SJSA1 (cell line): Measurements from ENCODE around the gene SPEN. TPM values are rescaled to one million over a fixed set of nuclear protein-coding genes. Genes with fewer than 3 reads are reported as not detected.
"Not testable (repeated sequence)": the region's sequence is repeated elsewhere in the genome, so short reads cannot be mapped to it uniquely, and the experiment has no call there.

Experiments
- DNase-seq, 2 experiments: peaks; one replicate each; pipeline ENCODE4 v3.0.0-alpha.2; 2015 to 2020; ENCODE audit warnings: low spot score in 2 of 2, low read depth in 1 of 2
- H3K27ac ChIP-seq: fragments of 250-450 bp; sonication (Bioruptor Pico); 2 replicates; pipeline ENCODE4 v1.5.1; 2020; ENCODE audit warnings: mild to moderate bottlenecking, moderate library complexity
- H3K27me3 ChIP-seq: fragments of 250-450 bp; sonication (Bioruptor Pico); replicated peaks from 2 replicates; pipeline ENCODE4 v1.5.1; 2020; ENCODE audit warnings: mild to moderate bottlenecking, moderate library complexity
- H3K36me3 ChIP-seq: fragments of 250-450 bp; sonication (Bioruptor Pico); 2 replicates; pipeline ENCODE4 v1.5.1; 2020; ENCODE audit warnings: mild to moderate bottlenecking
- H3K4me1 ChIP-seq: fragments of 250-450 bp; sonication (Bioruptor Pico); replicated peaks from 2 replicates; pipeline ENCODE4 v1.6.1; 2021; ENCODE audit warnings: mild to moderate bottlenecking
- H3K4me3 ChIP-seq: fragments of 250-450 bp; sonication (Bioruptor Pico); 2 replicates; pipeline ENCODE4 v1.5.1; 2020; ENCODE audit warnings: mild to moderate bottlenecking
- H3K9me3 ChIP-seq: fragments of 250-450 bp; sonication (Bioruptor Pico); replicated peaks from 2 replicates; pipeline ENCODE4 v1.5.1; 2020; ENCODE audit warnings: mild to moderate bottlenecking
- total RNA-seq: library from RNA; depleted of rRNA; stranded (reverse); fragments of >200 nt; shearing (Covaris generic); gene quantifications from 2 replicates; pipeline ENCODE4 v1.2.3, GENCODE V29; 2014

SPEN gene
- total RNA-seq, 1 experiment from 2014 or later, result 17.5 TPM

DNA sequence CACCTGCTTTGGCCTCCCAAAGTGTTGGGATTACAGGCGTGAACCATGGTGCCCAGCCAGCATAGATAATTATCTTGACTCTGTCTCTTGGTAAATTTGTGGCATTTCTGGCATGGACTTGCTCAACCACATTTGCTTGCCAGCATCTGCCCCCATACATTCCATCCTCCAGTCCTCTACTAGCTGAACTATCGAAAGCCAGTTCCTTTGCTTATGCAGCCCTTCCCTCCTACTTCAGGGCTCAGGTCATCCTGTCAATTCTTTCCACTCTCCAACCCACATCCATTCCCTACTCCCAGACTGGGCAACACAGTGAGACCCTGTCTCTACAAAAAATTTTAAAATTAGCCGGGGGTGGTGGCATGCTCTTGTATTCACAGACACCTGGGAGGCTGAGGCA lies 27.0 kb upstream of the SPEN start:
- Histone ChIP-seq H3K27me3 (no peaks in the 10 kb centered on the region), H3K4me3 (no peak overlapping the region), H3K27ac (no peak overlapping the region), H3K9me3 (no peaks in the 10 kb centered on the region), H3K36me3 (no peaks in the 10 kb centered on the region), H3K4me1 (no peaks in the 10 kb centered on the region)
- DNase-seq, result no peak

GRCh38 chr1:15825800-15826199 lies 21.7 kb upstream of the SPEN start:
- Histone ChIP-seq H3K27me3 (no peaks in the 10 kb centered on the region), H3K4me3 (no peak overlapping the region), H3K36me3 (no peaks in the 10 kb centered on the region), H3K4me1 (no peaks in the 10 kb centered on the region), H3K9me3 (no peaks in the 10 kb centered on the region), H3K27ac (no peak overlapping the region)
- no peak for DNase-seq

- Histone ChIP-seq H3K4me1 (peaks cover 6% of the 10 kb centered on the region), H3K36me3 (no peaks in the 10 kb centered on the region), H3K4me3 (no peak overlapping the region), H3K27me3 (no peaks in the 10 kb centered on the region), H3K27ac (no peak overlapping the region), H3K9me3 (no peaks in the 10 kb centered on the region)
- DNase-seq, result no peak
Observed at GRCh38 chr1:15826810-15827507, 20.5 kb upstream of the SPEN start.

- H3K4me1 ChIP-seq, result peaks cover 12% of the 10 kb centered on the region
- H3K36me3 ChIP-seq, H3K4me3 ChIP-seq, H3K27ac ChIP-seq, DNase-seq, H3K9me3 ChIP-seq, H3K27me3 ChIP-seq: not testable (repeated sequence)
Observed at GRCh38 chr1:15827567-15827966, 19.9 kb upstream of the SPEN start.

DNA sequence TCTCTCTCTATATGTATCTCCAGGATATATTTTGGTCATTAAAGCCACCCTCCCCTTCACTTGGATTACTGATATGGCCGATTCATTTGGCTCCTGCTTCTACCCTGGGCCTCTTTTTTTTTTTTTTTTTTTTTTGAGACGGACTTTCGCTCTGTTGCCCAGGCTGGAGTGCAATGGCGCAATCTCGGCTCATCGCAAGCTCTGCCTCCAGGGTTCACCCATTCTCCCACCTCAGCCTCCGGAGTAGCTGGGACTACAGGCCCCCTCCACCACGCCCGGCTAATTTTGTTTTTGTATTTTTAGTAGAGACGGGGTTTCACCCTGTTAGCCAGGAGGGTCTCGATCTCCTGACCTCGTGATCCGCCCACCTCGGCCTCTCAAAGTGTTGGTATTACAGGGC lies 18.6 kb upstream of the SPEN start:
- H3K4me1 ChIP-seq, result peaks cover 20% of the 10 kb centered on the region
- not testable (repeated sequence) for H3K36me3 ChIP-seq, DNase-seq, H3K4me3 ChIP-seq, H3K9me3 ChIP-seq, H3K27ac ChIP-seq, H3K27me3 ChIP-seq

DNA sequence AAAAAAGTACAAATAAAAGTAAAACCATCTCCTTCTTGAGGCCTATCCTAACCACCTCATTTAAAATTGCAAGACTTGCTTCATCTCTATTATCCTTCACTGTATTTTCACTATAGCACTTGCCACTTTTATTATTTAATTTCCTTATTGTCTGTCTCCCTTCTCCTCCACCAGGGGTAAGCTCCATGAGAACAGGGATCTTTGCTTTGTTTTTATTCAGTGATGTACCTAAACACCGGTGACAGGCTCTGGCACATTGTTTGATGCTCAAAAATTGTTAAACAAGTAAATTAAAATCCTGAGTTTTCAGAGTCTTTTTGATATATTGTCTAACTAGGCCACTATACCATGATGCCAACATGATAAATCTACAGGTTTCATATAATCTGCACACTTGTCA lies 17.2 kb upstream of the SPEN start:
- Histone ChIP-seq H3K27ac (no peak overlapping the region), H3K36me3 (no peaks in the 10 kb centered on the region), H3K27me3 (no peaks in the 10 kb centered on the region), H3K4me1 (peaks cover 26% of the 10 kb centered on the region), H3K4me3 (no peak overlapping the region), H3K9me3 (no peaks in the 10 kb centered on the region)
- no peak for DNase-seq

GRCh38 chr1:15833069-15833679 lies 14.3 kb upstream of the SPEN start:
- Histone ChIP-seq H3K4me3 (no peak overlapping the region), H3K27me3 (no peaks in the 10 kb centered on the region), H3K27ac (peak overlapping the region; percentile 70), H3K9me3 (no peaks in the 10 kb centered on the region), H3K4me1 (peaks cover 36% of the 10 kb centered on the region), H3K36me3 (no peaks in the 10 kb centered on the region)
- DNase-seq, result peak in 1 of 2 experiments; percentile 11

DNA sequence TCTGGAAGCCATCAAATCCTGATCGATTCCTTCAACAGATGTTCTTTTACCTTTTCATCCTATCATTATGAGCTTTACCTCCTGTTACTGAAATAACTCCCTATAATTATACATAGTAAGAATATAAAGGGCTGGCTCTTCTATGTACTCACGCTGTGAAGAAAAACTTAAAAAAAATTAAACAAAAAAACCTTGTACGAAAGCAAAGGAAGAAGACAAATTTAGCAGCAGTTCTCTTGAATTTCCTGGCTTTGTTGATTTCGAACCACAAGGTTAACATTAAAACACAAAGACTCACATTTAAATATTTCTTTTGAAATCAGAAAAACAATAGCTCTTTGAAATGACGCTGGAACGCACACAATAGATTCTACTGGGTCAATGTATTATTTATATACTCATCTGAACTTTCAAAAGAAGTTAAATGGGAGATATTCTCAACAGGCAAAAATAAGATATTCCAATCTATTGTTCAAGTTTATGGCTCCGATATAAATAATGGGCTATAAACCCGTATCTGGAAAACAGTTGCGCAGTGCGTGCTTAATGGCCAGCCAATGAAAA lies 13.6 kb upstream of the SPEN start:
- no peak for DNase-seq
- Histone ChIP-seq H3K4me1 (peaks cover 36% of the 10 kb centered on the region), H3K27me3 (no peaks in the 10 kb centered on the region), H3K9me3 (no peaks in the 10 kb centered on the region), H3K27ac (peak overlapping the region; percentile 90), H3K4me3 (peak overlapping the region; percentile 62), H3K36me3 (no peaks in the 10 kb centered on the region)

- H3K4me1 ChIP-seq, result peaks cover 36% of the 10 kb centered on the region
- H3K36me3 ChIP-seq, result no peaks in the 10 kb centered on the region
- no peaks in the 10 kb centered on the region for H3K27me3 ChIP-seq
- peak overlapping the region; percentile 90 for H3K27ac ChIP-seq
- DNase-seq, result peak; percentile 93 to 96
- H3K4me3 ChIP-seq, result peak overlapping the region; percentile 62
- H3K9me3 ChIP-seq, result no peaks in the 10 kb centered on the region
Observed at GRCh38 chr1:15834406-15835204, 12.9 kb upstream of the SPEN start.

DNA sequence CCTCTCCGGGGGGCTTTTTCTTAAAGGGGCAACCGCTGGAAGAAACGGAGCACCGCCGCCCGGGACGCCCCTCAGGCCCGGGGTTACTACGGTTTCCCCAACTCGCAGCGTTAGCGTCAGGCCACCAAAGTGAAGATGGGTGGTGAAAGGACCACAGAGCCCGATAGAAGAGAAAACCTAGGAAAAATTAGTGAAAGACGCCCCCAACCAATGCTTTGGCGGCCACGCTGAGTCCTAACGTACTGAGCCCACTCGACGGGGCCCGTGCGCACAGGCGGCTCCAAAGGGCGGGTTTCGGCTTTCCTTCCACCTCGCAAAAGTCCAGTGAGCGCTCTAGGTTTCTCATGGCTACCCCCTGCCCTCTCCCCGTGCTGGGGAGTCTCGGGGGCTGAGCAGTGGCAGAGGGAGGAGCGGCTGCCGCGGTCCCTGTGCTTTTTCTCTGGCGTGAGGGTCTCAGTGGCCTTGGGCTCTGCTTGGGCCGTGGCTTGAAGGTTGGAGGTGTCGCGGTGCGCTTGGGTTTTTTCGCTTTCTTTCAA lies 12.2 kb upstream of the SPEN start:
- Histone ChIP-seq H3K36me3 (no peaks in the 10 kb centered on the region), H3K27ac (peak overlapping the region; percentile 90), H3K4me1 (peaks cover 36% of the 10 kb centered on the region), H3K9me3 (no peaks in the 10 kb centered on the region), H3K27me3 (no peaks in the 10 kb centered on the region), H3K4me3 (peak overlapping the region; percentile 62)
- no peak for DNase-seq

DNA sequence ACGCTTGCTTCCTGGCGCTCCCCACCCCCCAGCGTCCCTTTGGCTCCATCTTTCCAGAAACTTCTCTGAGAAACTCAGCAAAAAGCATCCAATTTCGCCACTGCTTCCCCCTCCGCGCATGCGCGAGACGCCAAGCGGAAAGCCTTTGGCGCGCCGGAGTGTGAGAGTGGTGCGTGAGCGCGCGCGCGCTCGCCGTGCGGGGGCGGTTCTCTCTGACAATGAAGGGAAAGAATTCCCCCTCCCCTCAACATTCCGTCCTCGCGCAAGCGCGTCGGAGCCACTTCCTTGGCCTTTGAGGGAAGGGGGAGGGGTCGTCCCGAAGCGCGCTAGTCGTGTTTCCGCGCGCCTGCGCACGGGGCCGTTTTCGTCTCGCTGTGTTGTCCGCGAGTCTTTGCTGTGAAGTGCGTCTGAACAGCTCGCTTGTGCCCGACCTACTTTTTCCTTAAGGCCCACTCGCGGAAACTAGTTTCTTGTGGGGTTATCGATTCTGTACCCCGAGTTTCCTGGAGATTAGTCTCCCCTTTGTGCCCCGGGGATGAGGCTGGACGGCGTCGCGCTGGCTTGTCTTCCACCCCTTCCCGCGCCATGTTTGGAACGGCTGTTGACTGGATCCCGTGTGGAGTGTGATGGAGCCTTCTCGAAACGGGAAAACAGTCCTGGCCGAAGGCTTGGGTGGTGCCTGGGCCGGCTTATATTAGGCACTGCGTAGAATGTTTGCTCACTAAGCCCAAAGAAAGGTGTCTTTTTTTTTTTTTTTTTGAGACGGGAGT lies 11.6 kb upstream of the SPEN start:
- Histone ChIP-seq H3K4me1 (peaks cover 36% of the 10 kb centered on the region), H3K9me3 (no peaks in the 10 kb centered on the region), H3K27me3 (no peaks in the 10 kb centered on the region), H3K4me3 (peak overlapping the region; percentile 62), H3K27ac (peak overlapping the region; percentile 90), H3K36me3 (no peaks in the 10 kb centered on the region)
- DNase-seq, result peak; percentile 99

GRCh38 chr1:15836511-15836771 lies 11.1 kb upstream of the SPEN start:
- H3K27me3 ChIP-seq, DNase-seq, H3K9me3 ChIP-seq, H3K27ac ChIP-seq, H3K36me3 ChIP-seq: not testable (repeated sequence)
- Histone ChIP-seq H3K4me3 (peak overlapping the region; percentile 62; the same call in 1 of the 2 replicates), H3K4me1 (peaks cover 35% of the 10 kb centered on the region)
